SK-N-MC (cell line): ENCODE measurements around the gene AGO3.

Experiments used
- DNase-seq: peaks from one replicate; pipeline ENCODE4 v3.0.0-alpha.2; 2011; ENCODE audit warnings: low read depth, low spot score
- H3K27ac ChIP-seq: fragments of 200-600 bp; sonication (generic); 2 replicates; pipeline ENCODE4 v1.5.1; 2016; ENCODE audit warnings: mixed run types
- H3K36me3 ChIP-seq: fragments of 200-600 bp; sonication (generic); 2 replicates; pipeline ENCODE4 v1.6.1; 2017; ENCODE audit warnings: antibody characterized with exemption, low read length, mixed read lengths; ENCODE audit not compliant: insufficient read depth
- H3K4me3 ChIP-seq: fragments of 200-600 bp; sonication (generic); 2 replicates; pipeline ENCODE4 v1.5.1; 2016
- H3K9ac ChIP-seq: fragments of 200-600 bp; sonication (generic); 2 replicates; pipeline ENCODE4 v1.8.0; 2017; ENCODE audit warnings: mixed run types, mixed read lengths; ENCODE audit not compliant: insufficient read length
- H3K9me3 ChIP-seq: fragments of 200-600 bp; sonication (generic); 2 replicates; pipeline ENCODE4 v1.6.1; 2017; ENCODE audit warnings: low read depth, mild to moderate bottlenecking, antibody characterized with exemption, low read length, moderate library complexity, mixed read lengths
- EZH2 ChIP-seq: fragments of 200-600 bp; sonication (generic); IDR thresholded peaks from one replicate; pipeline ENCODE4 v1.6.1; 2017; ENCODE audit warnings: antibody characterized with exemption
- FOXP2 ChIP-seq: optimal IDR thresholded peaks from 2 replicates; pipeline ENCODE3; 2011; ENCODE audit warnings: mild to moderate bottlenecking, moderate library complexity; ENCODE audit not compliant: insufficient read depth; ENCODE audit errors: extremely low read length, control extremely low read depth
- POLR2AphosphoS5 ChIP-seq: IDR thresholded peaks from 2 replicates; pipeline ENCODE4 v1.6.1; 2012; ENCODE audit warnings: mild to moderate bottlenecking, low read depth, low read length, borderline replicate concordance

AGO3 gene

GRCh38 chr1:35930593-35931445 lies at the start of gene AGO3:
AGO3 (plus strand) TSS chr1:35931105; CDS start chr1:35931427, 322 bp downstream.
- H3K9me3 ChIP-seq: no peaks in the 10 kb centered on the region
- peak within 1 kb of the TSS; percentile 92 for H3K27ac ChIP-seq
- TF ChIP-seq POLR2AphosphoS5 (peak; percentile 52; the same call in 1 of the 2 replicates), EZH2 (no peak)
- H3K9ac ChIP-seq: peak within 1 kb of the TSS; percentile 82
- no peak for DNase-seq
- H3K36me3 ChIP-seq: no peaks in the 10 kb centered on the region
- H3K4me3 ChIP-seq: peak within 1 kb of the TSS; percentile 93

- DNase-seq: no peak
- Histone ChIP-seq H3K9me3 (no peaks in the 10 kb centered on the region), H3K4me3 (no peak overlapping the region), H3K9ac (no peak overlapping the region), H3K27ac (no peak overlapping the region), H3K36me3 (no peaks in the 10 kb centered on the region)
- no peak for TF ChIP-seq POLR2AphosphoS5
- TF ChIP-seq FOXP2: no peak
- no peak for TF ChIP-seq EZH2
These were observed 49.0 kb upstream of the AGO3 start for GRCh38 chr1:35881850-35882273.

GRCh38 chr1:35882586-35882944 lies 48.3 kb upstream of the AGO3 start:
- H3K36me3 ChIP-seq: no peaks in the 10 kb centered on the region
- no peak overlapping the region for H3K27ac ChIP-seq
- H3K9me3 ChIP-seq: no peaks in the 10 kb centered on the region
- TF ChIP-seq FOXP2 (no peak), EZH2 (no peak), POLR2AphosphoS5 (no peak)
- DNase-seq: no peak
- no peak overlapping the region for H3K9ac ChIP-seq
- H3K4me3 ChIP-seq: peak overlapping the region; percentile 99

- H3K9me3 ChIP-seq: no peaks in the 10 kb centered on the region
- H3K9ac ChIP-seq: peak within 1 kb of the TSS; percentile 85
- H3K36me3 ChIP-seq: no peaks in the 10 kb centered on the region
- H3K27ac ChIP-seq: peak within 1 kb of the TSS; percentile 36; the same call in 1 of the 2 replicates
- TF ChIP-seq FOXP2: no peak
- 0 out of 2 replicates have a peak, but pooled peaks have one; percentile 49 for TF ChIP-seq POLR2AphosphoS5
- H3K4me3 ChIP-seq: peak within 1 kb of the TSS; percentile 99
- peak; percentile 18 for DNase-seq
These were observed 47.8 kb upstream of the AGO3 start, which contains the start of gene AGO1 for GRCh38 chr1:35882945-35883634. AGO1 (plus strand) TSS chr1:35883209; CDS start chr1:35883422, 213 bp downstream.

GRCh38 chr1:35883635-35884101 lies 47.2 kb upstream of the AGO3 start:
- Histone ChIP-seq H3K9ac (peak overlapping the region; percentile 85), H3K4me3 (peak overlapping the region; percentile 99), H3K27ac (peak overlapping the region; percentile 36; the same call in 1 of the 2 replicates), H3K36me3 (no peaks in the 10 kb centered on the region), H3K9me3 (no peaks in the 10 kb centered on the region)
- DNase-seq: no peak
- TF ChIP-seq FOXP2 (no peak), POLR2AphosphoS5 (peak; percentile 44; the same call in 1 of the 2 replicates)

GRCh38 chr1:35884934-35885333 lies 46.0 kb upstream of the AGO3 start:
- H3K9me3 ChIP-seq: no peaks in the 10 kb centered on the region
- TF ChIP-seq EZH2: no peak
- TF ChIP-seq FOXP2: no peak
- no peak for TF ChIP-seq POLR2AphosphoS5
- no peaks in the 10 kb centered on the region; the same call in 1 of the 2 replicates for H3K36me3 ChIP-seq
- H3K27ac ChIP-seq: no peak overlapping the region
- no peak overlapping the region for H3K9ac ChIP-seq
- no peak overlapping the region for H3K4me3 ChIP-seq
- no peak for DNase-seq

- H3K9me3 ChIP-seq: no peaks in the 10 kb centered on the region
- no peak overlapping the region for H3K27ac ChIP-seq
- H3K9ac ChIP-seq: no peak overlapping the region
- peak overlapping the region; percentile 1; the same call in 1 of the 2 replicates for H3K4me3 ChIP-seq
- DNase-seq: no peak
- TF ChIP-seq POLR2AphosphoS5: no peak
- TF ChIP-seq EZH2: no peak
- TF ChIP-seq FOXP2: no peak
- H3K36me3 ChIP-seq: no peaks in the 10 kb centered on the region; the same call in 1 of the 2 replicates
These were observed 44.8 kb upstream of the AGO3 start for GRCh38 chr1:35885961-35886558.
